Fibroblast of villous mesenchyme (primary cell): ENCODE results near the gene SP2. TPM values are rescaled to one million over a fixed set of nuclear protein-coding genes. Genes with fewer than 3 reads are reported as not detected.

Experiments
- DNase-seq: peaks from one replicate; pipeline ENCODE4 v3.0.0-alpha.2; 2010; ENCODE audit warnings: low read depth
- H3K4me3 ChIP-seq: 2 replicates; pipeline ENCODE4 v1.5.1; 2011; ENCODE audit warnings: low read depth, mild to moderate bottlenecking, low read length
- CTCF ChIP-seq: IDR thresholded peaks from 2 replicates; pipeline ENCODE4 v1.5.1; 2012; ENCODE audit warnings: low read depth, mild to moderate bottlenecking, low read length; ENCODE audit not compliant: insufficient read depth
- total RNA-seq: library from RNA; depleted of rRNA; stranded (reverse); fragments of >200 nt; gene quantifications from 2 replicates; pipeline ENCODE4 v1.2.3, GENCODE V29; 2012

SP2 gene
- total RNA-seq, 1 donor = 2.2 TPM

- no peak for TF ChIP-seq CTCF
- no peak overlapping the region for H3K4me3 ChIP-seq
- no peak for DNase-seq
Observed at GRCh38 chr17:47945080-47945479, 49.0 kb downstream of the SP2 start.

- no peak overlapping the region for H3K4me3 ChIP-seq
- DNase-seq = no peak
- TF ChIP-seq CTCF = no peak
Observed at GRCh38 chr17:47945529-47946508, 49.8 kb downstream of the SP2 start.

- no peak for TF ChIP-seq CTCF
- DNase-seq = no peak
- H3K4me3 ChIP-seq = no peak overlapping the region
Observed at GRCh38 chr17:47946516-47946915, 50.5 kb downstream of the SP2 start.

GRCh38 chr17:47946929-47947397 lies 50.9 kb downstream of the SP2 start:
- no peak overlapping the region for H3K4me3 ChIP-seq
- DNase-seq = peak; percentile 77
- TF ChIP-seq CTCF = peak; percentile 86

GRCh38 chr17:47948706-47949196 lies 52.7 kb downstream of the SP2 start:
- no peak overlapping the region for H3K4me3 ChIP-seq
- DNase-seq = no peak
- TF ChIP-seq CTCF = no peak

- peak; percentile 89 for DNase-seq
- TF ChIP-seq CTCF = peak; percentile 96
- peak overlapping the region; percentile 16 for H3K4me3 ChIP-seq
Observed at GRCh38 chr17:47949197-47949759, 53.2 kb downstream of the SP2 start.
